ENCODE measurements around the gene TMEM150B.

DNA sequence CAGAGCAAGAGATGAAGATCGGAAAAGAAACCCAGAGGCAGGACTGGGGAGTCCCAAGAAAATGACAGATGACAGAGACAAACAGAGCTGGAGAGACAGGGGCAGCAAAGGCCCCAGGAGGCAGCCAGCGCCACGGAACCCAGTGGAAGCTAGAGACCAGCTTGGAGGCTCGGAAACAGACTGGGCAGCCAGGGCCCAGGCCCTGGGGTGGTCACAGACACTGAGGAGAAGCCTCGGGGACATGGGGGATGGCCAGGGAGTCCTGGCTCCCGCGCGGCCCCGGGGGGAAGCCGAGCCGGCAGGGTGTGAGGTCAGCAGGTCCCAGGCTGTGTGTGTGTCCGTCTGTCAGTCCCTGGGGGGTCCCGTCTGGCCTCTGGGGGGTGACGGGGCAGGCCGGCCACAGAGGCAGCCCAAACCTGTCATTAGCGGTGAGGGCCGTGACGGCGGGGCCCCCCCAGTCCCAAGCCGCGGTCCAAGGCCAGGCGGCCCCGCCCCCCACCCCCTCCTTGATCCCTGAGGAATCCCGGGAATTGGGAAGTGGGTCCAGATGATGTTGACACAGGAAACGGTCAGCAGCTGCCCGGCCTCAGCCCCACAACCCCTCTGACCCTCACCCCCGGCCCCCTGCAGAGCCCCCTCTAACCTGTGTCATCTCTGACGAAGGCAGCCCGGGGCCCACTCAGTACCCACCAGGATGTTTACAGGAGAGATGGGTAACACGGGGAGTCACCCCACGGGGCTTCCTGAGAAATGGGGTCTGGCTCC, 49.0 kb upstream of the TMEM150B start:
- TF ChIP-seq CTCF (conservative IDR thresholded peaks at IDR 0.05 in 1 of 2, IDR thresholded peaks at IDR 0.05 in 1 of 2; ENCODE audit: low read depth in 1 of 2, low read length in 2 of 2), result no peak
- TF ChIP-seq EZH2 (IDR thresholded peaks at IDR 0.05; ENCODE audit: low read length, missing control alignments), result no peak

Data from fibroblast of lung (primary cell).